ENCODE data around the gene SPDEF. TPM values are rescaled to one million over a fixed set of nuclear protein-coding genes. Genes with fewer than 3 reads are reported as not detected.

Gene SPDEF
- total RNA-seq: not detected

DNA sequence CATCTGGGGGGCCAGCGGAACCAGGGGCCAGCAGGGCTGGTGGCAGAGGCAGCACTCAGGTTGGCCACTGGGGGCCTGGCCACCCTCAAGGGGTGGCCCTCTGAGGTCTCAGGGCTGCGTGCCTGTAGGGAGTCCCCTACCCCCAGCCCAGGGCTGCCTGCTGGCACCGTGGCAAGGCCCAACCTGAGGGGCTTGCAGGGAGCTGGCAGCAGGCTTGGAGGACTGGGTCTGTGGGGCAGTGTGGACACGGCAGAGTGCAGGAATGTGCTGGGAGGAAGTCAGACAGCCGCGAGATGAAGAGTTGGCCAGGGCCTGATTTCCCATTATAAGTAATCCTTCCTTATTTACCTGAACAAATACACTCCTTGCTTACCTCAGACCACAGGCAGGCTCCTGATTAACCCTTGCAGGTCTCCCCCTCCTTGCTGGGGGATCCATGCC is at the start of gene SPDEF:
Gene SPDEF, minus strand, starts transcription at position 299 of the 441 bp plus-strand sequence. CDS start 11,874 bp downstream, outside the sequence.
- H3K4me1 ChIP-seq (ENCODE audit: control insufficient read depth in 1 of 2, low read depth in 2 of 2): no peaks in the 10 kb centered on the region
- H3K27ac ChIP-seq: no peak within 1 kb of the TSS
- no peak for ATAC-seq (ENCODE audit: insufficient number of reproducible peaks, low FRiP score, low read depth)
- H3K36me3 ChIP-seq: no peaks in the 10 kb centered on the region
- H3K4me3 ChIP-seq: no peak within 1 kb of the TSS
- H3K27me3 ChIP-seq (replicated peaks; ENCODE audit: insufficient read depth): no peaks in the 10 kb centered on the region
- TF ChIP-seq, protein P1, sequence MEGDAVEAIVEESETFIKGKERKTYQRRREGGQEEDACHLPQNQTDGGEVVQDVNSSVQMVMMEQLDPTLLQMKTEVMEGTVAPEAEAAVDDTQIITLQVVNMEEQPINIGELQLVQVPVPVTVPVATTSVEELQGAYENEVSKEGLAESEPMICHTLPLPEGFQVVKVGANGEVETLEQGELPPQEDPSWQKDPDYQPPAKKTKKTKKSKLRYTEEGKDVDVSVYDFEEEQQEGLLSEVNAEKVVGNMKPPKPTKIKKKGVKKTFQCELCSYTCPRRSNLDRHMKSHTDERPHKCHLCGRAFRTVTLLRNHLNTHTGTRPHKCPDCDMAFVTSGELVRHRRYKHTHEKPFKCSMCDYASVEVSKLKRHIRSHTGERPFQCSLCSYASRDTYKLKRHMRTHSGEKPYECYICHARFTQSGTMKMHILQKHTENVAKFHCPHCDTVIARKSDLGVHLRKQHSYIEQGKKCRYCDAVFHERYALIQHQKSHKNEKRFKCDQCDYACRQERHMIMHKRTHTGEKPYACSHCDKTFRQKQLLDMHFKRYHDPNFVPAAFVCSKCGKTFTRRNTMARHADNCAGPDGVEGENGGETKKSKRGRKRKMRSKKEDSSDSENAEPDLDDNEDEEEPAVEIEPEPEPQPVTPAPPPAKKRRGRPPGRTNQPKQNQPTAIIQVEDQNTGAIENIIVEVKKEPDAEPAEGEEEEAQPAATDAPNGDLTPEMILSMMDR (IDR thresholded peaks at IDR 0.05): no peak
- DNase-seq (ENCODE audit: low spot score): no peak
- peaks cover 6% of the 10 kb centered on the region for H3K9me3 ChIP-seq

DNA sequence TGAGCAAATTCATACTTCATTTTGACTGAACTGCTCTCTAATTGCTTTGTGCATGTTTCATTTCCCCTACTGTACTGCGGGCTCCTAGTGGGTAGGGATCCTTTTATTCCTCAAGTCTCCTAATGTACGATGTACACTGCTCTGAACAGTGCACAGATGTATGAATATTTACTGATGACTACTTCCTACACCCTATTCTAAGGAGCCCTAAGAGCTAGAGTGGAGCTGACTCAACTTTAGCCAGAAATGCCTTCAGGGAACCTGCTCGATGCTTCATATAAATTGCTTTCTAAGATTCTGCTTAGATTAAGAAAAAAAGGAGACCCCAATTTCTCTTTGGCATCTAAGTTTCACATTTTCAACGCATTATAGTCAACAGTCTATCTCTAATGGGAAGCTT is 47.6 kb upstream of the SPDEF start:
- H3K9me3 ChIP-seq: no peaks in the 10 kb centered on the region
- no peak overlapping the region for H3K4me3 ChIP-seq
- no peaks in the 10 kb centered on the region for H3K27me3 ChIP-seq (replicated peaks; ENCODE audit: insufficient read depth)
- DNase-seq (ENCODE audit: low spot score) (no peak), ATAC-seq (ENCODE audit: insufficient number of reproducible peaks, low FRiP score, low read depth) (no peak)
- H3K4me1 ChIP-seq (ENCODE audit: control insufficient read depth in 1 of 2, low read depth in 2 of 2): peaks cover 9 to 26% of the 10 kb centered on the region in 2 donors
- TF ChIP-seq, protein P1 (IDR thresholded peaks at IDR 0.05): no peak
- H3K36me3 ChIP-seq: no peaks in the 10 kb centered on the region
- no peak overlapping the region for H3K27ac ChIP-seq

DNA sequence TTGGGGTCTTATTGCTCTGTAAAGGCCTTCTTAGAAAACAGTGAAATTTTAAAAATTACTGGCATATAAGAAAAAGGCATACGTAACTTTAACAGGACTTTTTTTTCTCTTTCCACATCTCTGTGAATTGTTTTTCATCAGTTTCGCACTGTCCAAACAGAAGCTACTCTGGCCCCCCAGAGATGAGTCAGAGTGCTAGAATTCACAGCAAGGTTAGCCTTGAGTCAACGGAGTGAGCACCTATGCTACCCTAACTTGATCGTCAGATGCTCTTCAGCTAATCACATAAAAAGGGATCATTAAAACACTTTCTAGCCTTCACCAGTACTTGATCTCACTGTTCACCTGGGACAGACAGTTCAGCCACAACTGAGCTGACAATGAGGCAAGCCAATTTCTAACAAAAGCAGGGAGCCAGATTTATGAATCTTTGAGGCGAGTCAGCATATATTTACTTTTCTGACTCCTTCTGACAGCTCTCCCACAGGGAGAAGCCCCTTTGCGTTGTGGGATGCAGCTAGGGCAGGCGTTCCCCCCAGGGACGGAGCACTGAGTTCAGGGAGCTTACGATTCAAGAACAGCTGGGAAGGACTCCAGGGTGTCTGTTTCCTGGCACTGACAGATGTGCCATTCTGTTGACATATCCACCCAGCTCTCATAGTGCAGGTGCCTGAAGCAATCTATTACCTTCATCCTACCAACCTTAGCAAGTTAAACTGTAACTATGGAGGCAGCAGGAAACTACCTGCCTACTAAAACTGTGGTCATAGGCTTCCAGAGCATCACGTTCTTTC is 46.4 kb upstream of the SPDEF start:
- no peaks in the 10 kb centered on the region for H3K36me3 ChIP-seq
- DNase-seq (ENCODE audit: low spot score): no peak
- H3K4me1 ChIP-seq (ENCODE audit: control insufficient read depth in 1 of 2, low read depth in 2 of 2): peaks cover 16 to 35% of the 10 kb centered on the region in 2 donors
- TF ChIP-seq, protein P1 (IDR thresholded peaks at IDR 0.05): no peak
- no peak overlapping the region for H3K27ac ChIP-seq
- no peak overlapping the region for H3K4me3 ChIP-seq
- no peaks in the 10 kb centered on the region for H3K27me3 ChIP-seq (replicated peaks; ENCODE audit: insufficient read depth)
- H3K9me3 ChIP-seq: no peaks in the 10 kb centered on the region
- no peak for ATAC-seq (ENCODE audit: insufficient number of reproducible peaks, low FRiP score, low read depth)

DNA sequence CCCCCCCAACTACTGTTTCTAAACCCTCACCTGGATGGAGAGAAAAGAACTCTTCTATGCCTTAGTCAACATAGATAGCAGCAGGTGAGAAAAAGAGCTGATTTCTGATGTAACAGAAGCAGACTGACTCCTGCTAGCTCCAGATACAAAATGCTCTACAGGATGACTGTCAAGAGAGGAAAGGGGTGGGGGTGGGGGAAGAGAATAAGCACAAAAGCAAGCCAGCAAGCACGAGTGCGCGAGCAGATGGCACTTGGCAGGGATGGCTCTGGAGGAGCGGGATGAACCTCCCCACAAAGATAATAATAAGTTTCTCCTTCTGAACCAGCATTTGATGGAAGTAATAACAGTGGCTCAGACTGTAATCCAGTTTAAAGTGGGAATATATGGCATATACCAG is 45.6 kb upstream of the SPDEF start:
- no peak overlapping the region for H3K4me3 ChIP-seq
- H3K9me3 ChIP-seq: no peaks in the 10 kb centered on the region
- no peak for ATAC-seq (ENCODE audit: insufficient number of reproducible peaks, low FRiP score, low read depth)
- DNase-seq (ENCODE audit: low spot score): no peak
- H3K27ac ChIP-seq: no peak overlapping the region
- H3K27me3 ChIP-seq (replicated peaks; ENCODE audit: insufficient read depth): no peaks in the 10 kb centered on the region
- H3K4me1 ChIP-seq (ENCODE audit: control insufficient read depth in 1 of 2, low read depth in 2 of 2): peaks cover 18 to 43% of the 10 kb centered on the region in 2 donors
- no peaks in the 10 kb centered on the region for H3K36me3 ChIP-seq
- TF ChIP-seq, protein P1 (IDR thresholded peaks at IDR 0.05): no peak

DNA sequence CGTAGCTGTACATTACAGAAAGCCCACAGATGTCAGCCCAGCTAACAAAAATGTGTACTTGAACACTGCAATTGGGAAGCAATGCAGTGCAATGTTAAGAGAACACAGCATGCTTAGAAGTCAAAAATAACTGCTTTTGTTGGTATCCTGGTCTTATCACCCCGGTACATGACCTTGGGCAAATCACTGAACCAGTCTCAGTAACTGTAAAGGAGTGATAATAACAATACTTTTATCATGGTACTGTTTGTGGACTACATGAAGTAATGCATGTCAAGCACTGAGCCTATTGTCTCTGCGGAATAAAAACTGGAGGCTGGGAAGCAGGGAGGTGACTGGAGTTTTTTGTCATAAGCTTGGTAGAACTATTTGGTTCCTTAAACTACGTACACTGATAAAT is 44.7 kb upstream of the SPDEF start:
- no peaks in the 10 kb centered on the region for H3K27me3 ChIP-seq (replicated peaks; ENCODE audit: insufficient read depth)
- ATAC-seq (ENCODE audit: insufficient number of reproducible peaks, low FRiP score, low read depth) (no peak), DNase-seq (ENCODE audit: low spot score) (no peak)
- H3K9me3 ChIP-seq: no peaks in the 10 kb centered on the region
- TF ChIP-seq, protein P1 (IDR thresholded peaks at IDR 0.05): no peak
- no peaks in the 10 kb centered on the region for H3K36me3 ChIP-seq
- H3K4me1 ChIP-seq (ENCODE audit: control insufficient read depth in 1 of 2, low read depth in 2 of 2): peaks cover 18 to 51% of the 10 kb centered on the region in 2 donors
- no peak overlapping the region for H3K27ac ChIP-seq
- H3K4me3 ChIP-seq: no peak overlapping the region

Measured in thoracic aorta (tissue), 2 donors.